SK-N-SH (cell line): ENCODE measurements around the gene ADGRG7. TPM values are rescaled to one million over a fixed set of nuclear protein-coding genes. Genes with fewer than 3 reads are reported as not detected.

Source experiments
- CTCF ChIA-PET: fragments of 300-600, 350-600 bp; formaldehyde crosslinking; extraction: SDS; loops from one replicate; lab custom pipeline; 2021; lab: Yijun Ruan, JAX
- POLR2A ChIA-PET: fragments of 350-600 bp; sonication (Branson Sonifier 250); formaldehyde crosslinking; extraction: SDS; loops from one replicate; lab custom pipeline; 2020; ENCODE audit warnings: antibody characterized with exemption, inconsistent platforms; lab: Yijun Ruan, JAX
- DNase-seq: peaks from one replicate; pipeline ENCODE4 v3.0.0; 2012
- H2AFZ ChIP-seq: fragments of 200-600 bp; sonication (generic); 2 replicates; pipeline ENCODE4 v1.8.1; 2016; ENCODE audit warnings: antibody characterized with exemption, mild to moderate bottlenecking, low read depth
- H3F3A ChIP-seq: fragments of 200-600 bp; sonication (generic); replicated peaks from 2 replicates; pipeline ENCODE3; 2016; ENCODE audit warnings: antibody characterized with exemption, mild to moderate bottlenecking; ENCODE audit not compliant: insufficient read depth
- H3K27ac ChIP-seq, 2 experiments: fragments of 200-500 bp in 1 of 2; fragments of 200-600 bp in 1 of 2; sonication (Bioruptor generic) in 1 of 2; sonication (generic), shearing (Covaris generic) in 1 of 2; 2 replicates each; pipeline versions ENCODE4 v1.5.1 to v1.6.1; 2014 to 2016; ENCODE audit warnings: low read depth in 2 of 2, inconsistent platforms in 1 of 2, low read length in 1 of 2, mild to moderate bottlenecking in 1 of 2, mixed read lengths in 1 of 2
- H3K27me3 ChIP-seq: fragments of 200-600 bp; sonication (generic), shearing (Covaris generic); 2 replicates; pipeline ENCODE4 v1.6.1; 2016; ENCODE audit warnings: mixed run types; ENCODE audit not compliant: insufficient read depth
- H3K36me3 ChIP-seq, 2 experiments: fragments of 200-500 bp in 1 of 2; fragments of 200-600 bp in 1 of 2; sonication (Bioruptor generic) in 1 of 2; sonication (generic) in 1 of 2; replicated peaks in 1 of 2; 2 replicates each; pipeline versions ENCODE3 to v1.5.1; 2014 to 2016; ENCODE audit warnings: low read length in 1 of 2, mild to moderate bottlenecking in 1 of 2; ENCODE audit not compliant: insufficient read depth in 2 of 2, control insufficient read depth in 1 of 2
- H3K4me1 ChIP-seq, 2 experiments: fragments of 200-500 bp in 1 of 2; fragments of 200-600 bp in 1 of 2; sonication (Bioruptor generic) in 1 of 2; sonication (generic), shearing (Covaris generic) in 1 of 2; 2 replicates each; pipeline versions ENCODE4 v1.5.1 to v1.6.1; 2014 to 2016; ENCODE audit warnings: low read depth in 1 of 2, low read length in 1 of 2, mixed run types in 1 of 2; ENCODE audit not compliant: insufficient read depth in 2 of 2, control insufficient read depth in 1 of 2
- H3K4me2 ChIP-seq: fragments of 200-600 bp; sonication (generic), shearing (Covaris generic); 2 replicates; pipeline ENCODE4 v1.6.1; 2017; ENCODE audit warnings: mixed run types
- H3K4me3 ChIP-seq, 2 experiments: fragments of 200-500 bp in 1 of 2; fragments of 200-600 bp in 1 of 2; sonication (Bioruptor generic) in 1 of 2; sonication (generic), shearing (Covaris generic) in 1 of 2; 2 replicates each; pipeline versions ENCODE4 v1.5.1 to v1.8.1; 2014 to 2016; ENCODE audit warnings: low read depth in 2 of 2, inconsistent platforms in 1 of 2, low read length in 1 of 2, mild to moderate bottlenecking in 1 of 2, mixed read lengths in 1 of 2, moderate library complexity in 1 of 2
- H3K79me2 ChIP-seq: fragments of 200-600 bp; sonication (generic); 2 replicates; pipeline ENCODE4 v1.8.1; 2017; ENCODE audit warnings: mild to moderate bottlenecking; ENCODE audit not compliant: insufficient read depth
- H3K9ac ChIP-seq: fragments of 200-600 bp; sonication (generic); 2 replicates; pipeline ENCODE4 v1.6.1; 2017; ENCODE audit warnings: mixed run types
- H3K9me2 ChIP-seq: fragments of 200-600 bp; sonication (generic); 2 replicates; pipeline ENCODE4 v1.6.1; 2017; ENCODE audit warnings: mixed run types
- H3K9me3 ChIP-seq: fragments of 200-600 bp; sonication (generic); 2 replicates; pipeline ENCODE4 v1.6.1; 2017; ENCODE audit warnings: mixed run types, mild to moderate bottlenecking, moderate library complexity
- H4K20me1 ChIP-seq: fragments of 200-600 bp; sonication (generic); 2 replicates; pipeline ENCODE4 v1.6.1; 2017; ENCODE audit warnings: mild to moderate bottlenecking, mixed run types; ENCODE audit not compliant: insufficient read depth
- ELF1 ChIP-seq: IDR thresholded peaks from 2 replicates; pipeline ENCODE4 v1.4.0; 2012
- EZH2phosphoT487 ChIP-seq: fragments of 200-600 bp; sonication (generic); IDR thresholded peaks from 2 replicates; pipeline ENCODE4 v1.6.1; 2017; ENCODE audit warnings: low read depth, mixed run types, mild to moderate bottlenecking, antibody characterized with exemption, moderate library complexity, borderline replicate concordance
- GABPA ChIP-seq: IDR thresholded peaks from 2 replicates; pipeline ENCODE4 v1.4.0; 2012; ENCODE audit warnings: low read depth, mild to moderate bottlenecking
- JUND ChIP-seq: IDR thresholded peaks from 2 replicates; pipeline ENCODE4 v1.4.0; 2012
- NRF1 ChIP-seq: IDR thresholded peaks from 2 replicates; pipeline ENCODE4 v1.6.1; 2012; ENCODE audit warnings: low read depth, mild to moderate bottlenecking, low read length
- POLR2AphosphoS5 ChIP-seq: IDR thresholded peaks from 2 replicates; pipeline ENCODE4 v1.6.1; 2012; ENCODE audit warnings: low read depth, low read length
- RFX5 ChIP-seq: IDR thresholded peaks from 2 replicates; pipeline ENCODE4 v1.6.1; 2012; ENCODE audit warnings: mild to moderate bottlenecking, improper control_type of control experiment, low read length
- TEAD4 ChIP-seq: IDR thresholded peaks from 2 replicates; pipeline ENCODE4 v1.4.0; 2012; ENCODE audit warnings: mild to moderate bottlenecking, borderline replicate concordance; ENCODE audit not compliant: insufficient read depth
- YY1 ChIP-seq: IDR thresholded peaks from 2 replicates; pipeline ENCODE4 v1.4.0; 2012; ENCODE audit warnings: low read depth, mild to moderate bottlenecking
- WGBS: methylation state at CpG from one replicate; pipeline ENCODE4 v1.1.6; 2017; ENCODE audit warnings: low lambda C conversion rate; 5-methylcytosine and 5-hydroxymethylcytosine counted together
- polyA plus RNA-seq, 3 experiments: library from polyadenylated mRNA; depleted of rRNA; stranded (reverse); fragments of >200 nt; gene quantifications; 2 replicates each; pipeline ENCODE4 v1.2.3, GENCODE V29; 2012
- TF ChIP-seq, protein P1 (sequence below): IDR thresholded peaks from 2 replicates; pipeline ENCODE4 v1.4.0; 2012; ENCODE audit warnings: low read depth
- TF ChIP-seq, protein P2 (sequence below): IDR thresholded peaks from 2 replicates; pipeline ENCODE4 v1.6.1; 2012; ENCODE audit warnings: mild to moderate bottlenecking, low read depth, low read length, moderate library complexity

The ADGRG7 gene
- polyA plus RNA-seq, 1 of the 3 experiments (the other 2 are of a cell fraction) = not detected

DNA sequence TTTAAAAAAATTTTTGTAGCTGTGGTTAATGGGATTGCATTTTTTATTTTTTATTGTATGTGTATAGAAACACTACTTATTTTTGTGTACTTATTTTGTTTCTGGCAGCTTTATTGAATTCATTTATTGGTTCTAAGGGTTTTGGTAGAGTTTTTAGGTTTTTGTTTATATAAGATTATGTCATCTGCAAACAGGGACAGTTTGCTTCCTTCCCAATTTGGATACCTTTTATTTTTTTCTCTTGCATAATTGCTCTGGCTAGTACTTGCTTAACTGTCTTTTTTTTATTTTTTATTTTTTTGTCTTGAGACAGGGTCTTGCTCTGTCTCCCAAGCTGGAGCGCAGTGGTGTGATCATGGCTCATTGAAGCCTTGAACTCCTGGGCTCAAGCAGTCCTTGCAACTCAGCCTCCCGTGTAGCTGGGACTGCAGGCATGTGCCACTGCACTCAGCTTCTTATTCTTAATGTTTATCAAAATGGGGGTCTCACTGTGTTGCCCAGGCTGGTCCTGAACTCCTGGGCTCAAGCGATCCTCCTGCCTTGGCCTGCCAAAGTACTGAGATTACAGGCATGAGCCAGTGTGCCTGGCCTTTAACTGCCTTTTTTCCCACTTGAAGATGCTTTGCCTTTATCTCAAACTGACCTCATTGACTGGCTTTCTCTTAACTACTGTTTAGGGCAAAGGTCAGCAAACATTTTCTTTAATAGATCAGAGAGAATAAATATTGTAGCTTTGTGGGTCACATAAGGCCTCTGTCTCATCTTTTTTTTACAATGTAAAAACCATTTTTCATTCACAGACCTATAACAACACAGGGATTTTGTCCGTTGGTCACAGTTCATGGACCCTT is 108.5 kb downstream of the ADGRG7 start (continued):
- TF ChIP-seq NRF1 (no peak), TEAD4 (no peak), GABPA (no peak)
- TF ChIP-seq, protein P1, sequence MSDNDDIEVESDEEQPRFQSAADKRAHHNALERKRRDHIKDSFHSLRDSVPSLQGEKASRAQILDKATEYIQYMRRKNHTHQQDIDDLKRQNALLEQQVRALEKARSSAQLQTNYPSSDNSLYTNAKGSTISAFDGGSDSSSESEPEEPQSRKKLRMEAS = no peak

DNA sequence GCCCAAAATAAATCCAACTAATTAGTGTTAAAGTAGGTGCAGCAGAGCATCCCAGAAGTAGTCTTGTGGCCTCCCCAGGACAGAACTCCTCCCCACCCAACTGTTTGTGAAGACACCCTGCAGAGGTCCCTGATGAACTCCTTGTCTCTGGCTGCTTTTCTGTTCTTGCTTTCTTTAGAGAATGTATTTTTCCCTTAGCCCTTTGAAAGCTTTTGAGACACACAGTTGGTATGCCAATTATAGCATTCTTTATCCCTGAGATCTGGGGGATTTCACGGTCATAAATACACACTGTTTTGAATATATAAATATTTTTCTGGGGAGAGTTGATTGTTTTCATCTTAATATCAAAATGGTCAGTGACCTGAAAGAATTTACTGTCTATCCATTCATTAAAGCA is 109.7 kb downstream of the ADGRG7 start:
- TF ChIP-seq ELF1 = no peak
- no peak for TF ChIP-seq RFX5
- no peak for TF ChIP-seq EZH2phosphoT487
- TF ChIP-seq YY1 = no peak

DNA sequence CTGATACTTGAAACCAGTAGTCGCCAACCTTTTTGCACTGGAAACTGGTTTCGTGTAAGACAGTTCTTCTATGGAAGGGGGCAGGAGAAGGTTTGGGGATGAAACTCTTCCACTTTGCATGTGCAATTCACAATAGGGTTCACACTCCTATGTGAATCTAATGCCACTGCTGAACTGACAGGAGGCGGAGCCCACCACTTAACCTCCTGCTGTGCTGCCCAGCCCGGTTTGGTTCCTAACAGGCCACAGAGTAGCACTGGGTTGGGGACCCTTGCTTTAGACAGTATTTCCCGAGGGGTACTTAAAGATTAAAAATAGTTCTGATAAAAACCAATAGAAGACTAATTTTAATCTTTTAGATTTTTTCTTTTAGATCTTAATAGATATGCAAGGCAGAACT is 111.0 kb downstream of the ADGRG7 start:
- H3K36me3 ChIP-seq = peaks cover 68 to 87% of the 10 kb centered on the region in 2 experiments
- H3K27ac ChIP-seq = no peak overlapping the region
- TF ChIP-seq, protein P1 = no peak
- TF ChIP-seq JUND (no peak), ELF1 (no peak), TEAD4 (no peak), GABPA (no peak), NRF1 (no peak), POLR2AphosphoS5 (no peak), YY1 (no peak)
- TF ChIP-seq, protein P2, sequence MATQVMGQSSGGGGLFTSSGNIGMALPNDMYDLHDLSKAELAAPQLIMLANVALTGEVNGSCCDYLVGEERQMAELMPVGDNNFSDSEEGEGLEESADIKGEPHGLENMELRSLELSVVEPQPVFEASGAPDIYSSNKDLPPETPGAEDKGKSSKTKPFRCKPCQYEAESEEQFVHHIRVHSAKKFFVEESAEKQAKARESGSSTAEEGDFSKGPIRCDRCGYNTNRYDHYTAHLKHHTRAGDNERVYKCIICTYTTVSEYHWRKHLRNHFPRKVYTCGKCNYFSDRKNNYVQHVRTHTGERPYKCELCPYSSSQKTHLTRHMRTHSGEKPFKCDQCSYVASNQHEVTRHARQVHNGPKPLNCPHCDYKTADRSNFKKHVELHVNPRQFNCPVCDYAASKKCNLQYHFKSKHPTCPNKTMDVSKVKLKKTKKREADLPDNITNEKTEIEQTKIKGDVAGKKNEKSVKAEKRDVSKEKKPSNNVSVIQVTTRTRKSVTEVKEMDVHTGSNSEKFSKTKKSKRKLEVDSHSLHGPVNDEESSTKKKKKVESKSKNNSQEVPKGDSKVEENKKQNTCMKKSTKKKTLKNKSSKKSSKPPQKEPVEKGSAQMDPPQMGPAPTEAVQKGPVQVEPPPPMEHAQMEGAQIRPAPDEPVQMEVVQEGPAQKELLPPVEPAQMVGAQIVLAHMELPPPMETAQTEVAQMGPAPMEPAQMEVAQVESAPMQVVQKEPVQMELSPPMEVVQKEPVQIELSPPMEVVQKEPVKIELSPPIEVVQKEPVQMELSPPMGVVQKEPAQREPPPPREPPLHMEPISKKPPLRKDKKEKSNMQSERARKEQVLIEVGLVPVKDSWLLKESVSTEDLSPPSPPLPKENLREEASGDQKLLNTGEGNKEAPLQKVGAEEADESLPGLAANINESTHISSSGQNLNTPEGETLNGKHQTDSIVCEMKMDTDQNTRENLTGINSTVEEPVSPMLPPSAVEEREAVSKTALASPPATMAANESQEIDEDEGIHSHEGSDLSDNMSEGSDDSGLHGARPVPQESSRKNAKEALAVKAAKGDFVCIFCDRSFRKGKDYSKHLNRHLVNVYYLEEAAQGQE = no peak
- H3K9me2 ChIP-seq = no peaks in the 10 kb centered on the region
- H3K4me1 ChIP-seq = no peaks in the 10 kb centered on the region; a peak in 2 of 4 replicates
- CTCF ChIA-PET = interaction anchor here (0.7 kb wide), 1 partner anchor 475 kb away, joined by 3 read pairs; no protein-coding TSS in a partner anchor
- H3K9me3 ChIP-seq = no peaks in the 10 kb centered on the region
- peaks cover 29% of the 10 kb centered on the region for H3F3A ChIP-seq
- H3K4me2 ChIP-seq = no peak overlapping the region
- H3K79me2 ChIP-seq = peaks cover 99% of the 10 kb centered on the region
- no peak overlapping the region for H2AFZ ChIP-seq
- peaks cover 58% of the 10 kb centered on the region for H4K20me1 ChIP-seq
- no peak for DNase-seq
- no peaks in the 10 kb centered on the region for H3K27me3 ChIP-seq
- POLR2A ChIA-PET = no interaction called here
- no peak overlapping the region for H3K4me3 ChIP-seq
- 99% methylated on average over 5 of the region's 5 CpGs for WGBS
- no peak overlapping the region for H3K9ac ChIP-seq

More for the DNA sequence above, 109.7 kb downstream of the ADGRG7 start:
- H3K27me3 ChIP-seq = no peaks in the 10 kb centered on the region
- POLR2A ChIA-PET = no interaction called here
- no peak overlapping the region for H3K27ac ChIP-seq
- H3K9me3 ChIP-seq = no peaks in the 10 kb centered on the region
- no peak for DNase-seq
- H3K36me3 ChIP-seq = peaks cover 74 to 92% of the 10 kb centered on the region in 2 experiments
- peaks cover 71% of the 10 kb centered on the region for H4K20me1 ChIP-seq
- 79% methylated on average over 1 of the region's 1 CpG for WGBS
- H3F3A ChIP-seq = peaks cover 29% of the 10 kb centered on the region
- no peak overlapping the region for H3K9ac ChIP-seq
- H3K79me2 ChIP-seq = peaks cover 100% of the 10 kb centered on the region
- CTCF ChIA-PET = interaction anchor here (1.2 kb wide), 1 partner anchor 17 kb away, joined by 5 read pairs; no protein-coding TSS in a partner anchor
- H3K4me1 ChIP-seq = no peaks in the 10 kb centered on the region; a peak in 2 of 4 replicates
- no peak overlapping the region for H3K4me2 ChIP-seq
- no peak overlapping the region for H2AFZ ChIP-seq
- H3K9me2 ChIP-seq = no peaks in the 10 kb centered on the region
- no peak overlapping the region for H3K4me3 ChIP-seq
